HG03103 (cell line): ENCODE measurements around the gene HSP90AB1.

Experiments
- ATAC-seq: cut with Tn5 transposase; IDR thresholded peaks from one replicate; pipeline ENCODE4 v1.9.1; 2021; ENCODE audit warnings: low read depth; ENCODE audit not compliant: unreplicated experiment

The HSP90AB1 gene

DNA sequence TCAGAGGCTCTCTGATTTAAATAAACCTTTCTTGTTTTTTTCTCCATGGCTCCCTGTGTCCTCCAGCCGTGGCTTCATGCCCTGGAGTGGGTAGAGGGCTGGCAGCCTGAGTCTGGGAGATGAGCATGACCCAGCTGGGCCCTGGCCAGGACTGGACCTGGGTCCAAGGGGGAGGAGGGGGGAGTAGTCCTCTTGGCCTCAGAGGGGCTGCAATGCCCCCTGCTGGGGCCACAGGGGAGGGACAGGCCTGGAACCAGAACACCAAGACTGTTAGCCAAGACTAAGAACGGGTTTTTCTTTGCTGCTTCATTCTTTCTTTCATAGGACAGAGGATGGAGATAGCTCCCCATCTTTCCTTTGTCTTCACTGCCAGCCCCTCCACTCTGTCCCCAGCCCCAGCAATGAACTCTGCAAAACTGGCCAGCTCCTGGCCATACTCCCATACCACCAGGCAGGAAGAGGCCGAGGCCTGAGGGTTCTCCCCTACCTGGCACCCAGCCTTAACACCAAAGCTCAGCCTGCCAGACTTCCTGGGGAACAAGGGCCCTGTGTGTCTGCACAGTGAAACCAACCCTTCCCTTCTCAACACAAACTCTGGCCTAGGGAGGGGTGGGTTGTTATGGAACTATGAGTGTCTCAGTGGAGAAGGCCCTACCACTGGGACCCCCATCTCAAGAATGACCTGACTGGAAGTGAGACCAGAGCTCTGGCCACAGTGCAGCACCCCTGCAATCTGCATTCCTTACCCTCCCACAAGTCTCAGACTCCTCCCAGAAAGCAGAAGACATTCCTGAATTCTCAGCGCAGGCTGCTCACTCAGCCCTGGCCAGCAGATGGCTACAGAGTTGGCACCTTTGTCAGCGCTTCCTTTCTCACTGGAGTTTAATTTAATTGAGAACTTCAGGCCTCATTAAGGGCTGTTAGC, 12.5 kb upstream of the HSP90AB1 start:
- ATAC-seq, result no peak

DNA sequence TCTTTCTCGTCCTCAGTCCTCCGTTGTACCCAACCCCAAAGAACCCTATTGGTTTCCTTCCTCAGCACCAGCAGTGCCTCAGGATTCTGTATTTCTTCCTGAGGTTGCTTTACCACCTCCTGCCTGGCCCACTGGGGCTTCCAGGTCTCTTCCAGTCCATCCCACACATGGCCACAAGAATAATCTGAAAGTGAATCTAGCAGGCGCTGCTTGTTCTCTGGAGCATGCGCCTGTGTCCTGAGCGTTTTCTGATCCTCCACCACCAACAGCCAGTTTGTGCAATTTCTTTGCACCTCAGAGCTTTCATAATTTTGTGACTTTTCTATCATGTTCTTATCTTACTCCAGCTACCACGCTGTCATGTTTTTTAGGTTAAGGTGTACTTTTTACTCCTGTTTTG, 11.6 kb upstream of the HSP90AB1 start:
- no peak for ATAC-seq

DNA sequence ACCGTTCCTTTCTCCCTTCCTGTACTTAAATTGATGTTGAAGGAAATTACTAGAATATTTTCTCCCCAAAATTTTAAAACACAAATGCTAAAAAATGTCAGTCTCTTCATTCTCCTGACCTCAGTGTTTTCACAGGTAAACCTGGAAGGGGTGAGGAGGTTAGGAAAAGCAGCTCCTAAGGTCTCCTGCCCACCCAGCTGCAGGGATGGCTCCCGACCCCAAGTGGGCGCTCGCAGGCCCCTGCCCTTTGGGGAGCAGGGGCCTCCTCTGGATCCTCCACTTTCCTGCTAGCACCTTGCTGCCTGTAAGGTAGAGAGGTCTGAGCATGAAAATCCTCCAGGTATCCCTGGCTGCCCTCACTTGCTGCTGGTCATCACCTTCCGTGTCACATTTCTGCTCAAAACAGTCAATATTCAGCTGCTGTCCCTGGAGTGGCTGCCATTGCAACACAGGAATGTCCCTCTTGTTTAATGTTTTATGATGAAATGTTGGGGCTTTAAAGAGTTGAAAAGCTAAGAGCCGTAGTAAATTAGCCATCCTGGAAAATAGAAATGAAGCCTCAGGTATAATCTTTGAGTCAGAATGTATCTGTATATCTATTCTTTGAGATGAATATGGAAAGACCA, 10.9 kb upstream of the HSP90AB1 start:
- ATAC-seq, result no peak

- peak; percentile 40 for ATAC-seq
Observed at GRCh38 chr6:44237021-44237812, 9.7 kb upstream of the HSP90AB1 start.

- ATAC-seq, result peak; percentile 85
Observed at GRCh38 chr6:44237813-44238433, 9.0 kb upstream of the HSP90AB1 start.

DNA sequence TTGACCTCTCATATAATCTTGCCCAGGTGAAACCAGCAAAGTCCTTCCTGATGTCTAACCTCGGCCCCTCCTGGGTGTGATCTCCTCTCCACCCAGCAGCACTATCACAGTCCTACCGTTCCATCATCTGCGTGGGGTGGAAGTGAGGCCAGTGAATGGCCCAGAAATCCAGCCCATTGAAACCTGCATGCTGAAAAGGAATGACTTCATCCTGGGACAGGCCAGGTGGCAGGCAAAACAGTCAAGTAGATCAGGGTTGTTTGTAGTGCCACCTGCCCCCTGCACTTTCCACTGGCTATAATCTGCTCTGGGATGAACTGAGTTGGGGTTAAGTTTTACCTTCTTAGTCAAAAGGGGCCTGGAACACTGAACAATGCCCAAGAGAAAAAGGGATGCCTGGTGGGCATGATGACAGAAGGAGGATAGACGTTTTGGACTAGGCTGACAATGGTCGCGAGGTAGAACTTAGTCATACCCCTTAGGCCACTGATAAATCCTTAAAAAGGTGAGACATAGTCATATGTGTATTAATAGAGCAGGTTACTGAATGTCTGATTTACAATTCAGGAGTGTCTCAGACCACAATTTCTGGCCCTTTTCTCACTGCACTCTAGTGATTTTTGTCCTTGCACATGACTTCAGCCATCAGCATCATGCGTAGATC, 8.1 kb upstream of the HSP90AB1 start:
- ATAC-seq, result no peak

GRCh38 chr6:44243345-44243744, 3.6 kb upstream of the HSP90AB1 start:
- no peak for ATAC-seq

DNA sequence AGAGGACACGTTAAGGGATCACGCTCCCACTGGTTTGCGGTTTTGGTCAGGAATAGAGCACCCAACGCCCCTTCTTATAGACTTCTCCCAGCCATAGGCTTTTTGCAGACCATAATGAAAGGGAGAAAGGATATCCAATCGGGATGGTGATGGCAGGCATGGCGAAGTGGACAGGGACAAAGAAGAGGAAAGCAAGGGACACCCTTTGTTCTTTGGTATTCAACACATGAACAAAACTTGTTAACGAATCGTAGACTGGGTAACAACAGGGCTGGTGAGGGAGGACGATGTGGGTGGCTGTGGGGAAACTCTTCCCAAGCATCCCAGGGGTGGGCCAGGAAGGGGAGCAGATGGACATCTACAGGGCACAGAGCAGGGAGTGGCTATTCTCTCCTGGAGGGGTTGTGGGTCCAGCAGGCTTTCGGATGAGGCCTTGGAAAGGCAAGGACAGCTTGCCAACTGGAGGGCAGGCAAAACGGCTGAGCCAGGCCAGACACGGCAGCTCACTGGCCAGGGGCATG, 1.4 kb upstream of the HSP90AB1 start:
- ATAC-seq, result no peak

DNA sequence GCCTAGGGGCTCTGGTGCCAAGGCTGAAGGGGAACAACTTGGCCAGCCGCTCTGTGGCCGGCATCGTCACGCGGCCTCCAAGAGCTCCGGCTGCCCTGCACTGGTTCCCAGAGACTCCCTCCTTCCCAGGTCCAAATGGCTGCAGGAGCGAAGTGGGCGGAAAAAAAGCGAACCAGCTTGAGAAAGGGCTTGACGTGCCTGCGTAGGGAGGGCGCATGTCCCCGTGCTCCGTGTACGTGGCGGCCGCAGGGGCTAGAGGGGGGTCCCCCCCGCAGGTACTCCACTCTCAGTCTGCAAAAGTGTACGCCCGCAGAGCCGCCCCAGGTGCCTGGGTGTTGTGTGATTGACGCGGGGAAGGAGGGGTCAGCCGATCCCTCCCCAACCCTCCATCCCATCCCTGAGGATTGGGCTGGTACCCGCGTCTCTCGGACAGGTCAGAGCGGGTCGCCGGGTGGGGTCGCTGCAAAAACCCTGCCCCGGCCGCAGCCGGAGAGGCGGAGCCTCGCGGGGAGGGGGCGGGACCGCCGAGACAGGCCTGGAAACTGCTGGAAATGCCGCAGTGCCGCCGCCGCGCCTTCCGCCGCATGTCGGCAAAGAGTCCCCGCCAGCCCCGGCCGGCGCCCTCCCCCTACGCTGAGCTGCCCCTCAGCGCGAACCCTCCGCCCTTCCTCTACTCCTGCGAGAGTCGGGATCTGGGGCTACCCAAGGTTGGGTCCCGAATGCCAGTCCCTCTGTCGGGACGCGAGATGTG, 814 bp upstream of the HSP90AB1 start:
- peak; percentile 34 for ATAC-seq

DNA sequence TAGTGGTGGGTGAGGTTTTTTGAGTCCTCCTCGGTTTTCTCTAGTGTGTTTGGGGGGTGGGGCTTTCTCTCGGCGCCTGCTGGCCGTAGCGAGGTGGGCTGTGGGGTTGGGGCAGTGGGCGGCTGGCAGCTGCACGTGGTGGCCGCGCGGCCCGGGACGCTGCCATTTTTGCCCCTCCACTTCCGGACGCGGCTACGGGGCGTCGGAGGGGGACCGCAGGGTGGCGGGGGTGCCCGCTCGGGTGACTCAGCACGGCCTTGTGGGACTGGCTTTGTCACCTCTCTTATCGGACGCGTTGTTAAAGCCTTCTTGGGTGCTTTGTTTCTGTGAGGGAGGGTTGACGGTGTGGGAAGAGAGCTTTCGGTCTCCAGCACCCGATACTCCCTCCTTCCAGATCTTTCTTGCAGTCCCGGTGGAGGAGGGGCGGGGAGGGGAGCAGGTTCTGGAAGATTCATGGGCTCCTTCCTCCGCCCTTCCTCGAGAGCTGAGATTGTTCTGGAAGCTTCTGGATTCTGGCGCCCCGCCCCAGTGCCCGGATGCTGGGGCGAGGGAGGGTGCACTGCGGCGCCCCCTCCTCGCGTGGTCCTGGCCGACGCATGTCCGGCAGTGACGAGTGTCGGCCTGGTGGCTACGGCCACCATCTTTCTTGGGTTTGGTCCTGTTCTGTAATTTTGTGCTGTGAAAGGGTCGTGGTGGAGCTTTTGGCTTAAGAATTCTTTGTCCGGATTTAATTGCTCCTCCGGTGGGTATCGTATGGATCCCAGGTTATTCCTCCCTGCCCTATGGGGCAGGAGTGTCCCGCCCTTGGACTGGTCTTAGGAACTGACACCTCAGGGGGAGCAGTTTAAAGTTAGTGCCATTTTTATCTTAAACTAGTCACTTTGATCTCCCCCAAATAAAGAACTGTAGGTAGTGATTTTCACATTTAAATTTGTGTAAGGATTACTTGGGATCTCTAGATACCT, 719 bp downstream of the HSP90AB1 start:
- no peak for ATAC-seq

DNA sequence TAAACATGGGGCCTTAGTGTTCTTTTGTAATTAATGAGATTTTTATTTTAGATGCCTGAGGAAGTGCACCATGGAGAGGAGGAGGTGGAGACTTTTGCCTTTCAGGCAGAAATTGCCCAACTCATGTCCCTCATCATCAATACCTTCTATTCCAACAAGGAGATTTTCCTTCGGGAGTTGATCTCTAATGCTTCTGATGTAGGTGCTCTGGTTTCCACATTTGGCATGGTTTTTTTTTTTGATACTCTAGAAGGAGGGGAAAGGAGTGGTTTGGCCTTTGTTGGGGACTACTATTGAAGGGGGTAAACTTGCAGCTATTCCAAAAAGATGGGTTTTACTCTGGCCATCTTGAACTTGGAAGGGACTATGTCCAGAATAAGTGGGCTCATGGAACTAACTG, 1.7 kb downstream of the HSP90AB1 start:
- ATAC-seq, result no peak

DNA sequence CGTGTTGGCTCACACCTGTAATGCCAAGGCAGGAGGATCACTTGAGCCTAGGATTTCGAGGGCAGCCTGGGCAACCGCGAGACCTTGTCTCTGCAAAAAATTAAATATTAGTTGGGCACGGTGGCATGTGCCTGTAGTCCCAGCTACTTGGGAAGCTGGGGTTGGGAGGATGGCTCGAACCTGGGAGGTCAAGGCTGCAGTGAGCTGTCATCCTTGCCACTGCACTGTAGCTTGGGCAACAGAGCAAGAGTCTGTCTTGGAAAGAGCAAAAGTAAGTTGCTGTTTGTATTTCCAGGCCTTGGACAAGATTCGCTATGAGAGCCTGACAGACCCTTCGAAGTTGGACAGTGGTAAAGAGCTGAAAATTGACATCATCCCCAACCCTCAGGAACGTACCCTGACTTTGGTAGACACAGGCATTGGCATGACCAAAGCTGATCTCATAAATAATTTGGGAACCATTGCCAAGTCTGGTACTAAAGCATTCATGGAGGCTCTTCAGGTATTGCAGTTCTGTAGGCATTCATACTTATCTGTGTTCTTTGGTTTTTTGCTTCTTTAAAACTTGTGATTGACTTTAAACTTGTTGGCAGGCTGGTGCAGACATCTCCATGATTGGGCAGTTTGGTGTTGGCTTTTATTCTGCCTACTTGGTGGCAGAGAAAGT, 2.3 kb downstream of the HSP90AB1 start:
- ATAC-seq, result no peak

DNA sequence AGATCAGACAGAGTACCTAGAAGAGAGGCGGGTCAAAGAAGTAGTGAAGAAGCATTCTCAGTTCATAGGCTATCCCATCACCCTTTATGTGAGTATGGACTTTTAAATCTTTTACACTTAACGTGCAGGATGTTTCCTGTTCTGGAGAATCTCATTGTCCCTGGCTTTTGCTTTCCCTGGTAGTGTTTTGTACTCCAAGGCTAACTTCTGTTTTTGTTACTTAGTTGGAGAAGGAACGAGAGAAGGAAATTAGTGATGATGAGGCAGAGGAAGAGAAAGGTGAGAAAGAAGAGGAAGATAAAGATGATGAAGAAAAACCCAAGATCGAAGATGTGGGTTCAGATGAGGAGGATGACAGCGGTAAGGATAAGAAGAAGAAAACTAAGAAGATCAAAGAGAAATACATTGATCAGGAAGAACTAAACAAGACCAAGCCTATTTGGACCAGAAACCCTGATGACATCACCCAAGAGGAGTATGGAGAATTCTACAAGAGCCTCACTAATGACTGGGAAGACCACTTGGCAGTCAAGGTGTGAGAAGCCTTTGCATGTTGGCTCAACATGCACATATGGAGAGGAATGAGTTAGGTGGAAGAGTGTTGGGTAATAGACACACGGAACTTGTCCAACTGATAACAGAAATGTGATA, 3.3 kb downstream of the HSP90AB1 start:
- no peak for ATAC-seq

GRCh38 chr6:44250718-44251123, 3.8 kb downstream of the HSP90AB1 start:
- ATAC-seq, result no peak

DNA sequence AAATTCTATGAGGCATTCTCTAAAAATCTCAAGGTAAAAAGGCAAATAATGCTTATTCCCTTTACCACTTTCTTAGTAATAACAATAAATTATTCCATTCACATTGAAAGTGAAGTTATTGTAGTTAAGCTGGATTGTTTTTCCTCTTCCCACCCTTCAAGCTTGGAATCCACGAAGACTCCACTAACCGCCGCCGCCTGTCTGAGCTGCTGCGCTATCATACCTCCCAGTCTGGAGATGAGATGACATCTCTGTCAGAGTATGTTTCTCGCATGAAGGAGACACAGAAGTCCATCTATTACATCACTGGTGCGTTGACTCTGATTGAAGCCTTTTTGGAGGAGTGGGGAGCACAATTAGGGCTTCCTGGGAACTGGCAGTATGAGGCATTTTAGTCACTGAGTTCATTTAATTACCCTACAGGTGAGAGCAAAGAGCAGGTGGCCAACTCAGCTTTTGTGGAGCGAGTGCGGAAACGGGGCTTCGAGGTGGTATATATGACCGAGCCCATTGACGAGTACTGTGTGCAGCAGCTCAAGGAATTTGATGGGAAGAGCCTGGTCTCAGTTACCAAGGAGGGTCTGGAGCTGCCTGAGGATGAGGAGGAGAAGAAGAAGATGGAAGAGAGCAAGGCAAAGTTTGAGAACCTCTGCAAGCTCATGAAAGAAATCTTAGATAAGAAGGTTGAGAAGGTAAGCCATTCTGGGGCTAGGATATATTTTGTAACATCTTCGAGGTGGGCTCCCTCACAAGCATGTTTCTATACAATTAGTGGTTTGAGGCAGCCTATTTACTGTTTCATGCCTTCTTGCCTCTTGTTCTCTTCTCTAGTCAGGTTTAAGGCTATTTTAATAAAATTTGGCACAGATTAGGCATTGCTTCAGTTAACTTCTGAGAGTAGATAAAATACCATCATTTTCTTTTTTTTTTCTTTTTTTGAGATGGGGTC, 4.9 kb downstream of the HSP90AB1 start:
- no peak for ATAC-seq
